Mucosa of stomach (tissue), 1 donor: ENCODE measurements around the gene DIAPH3.

Source experiments
- H3K27me3 ChIP-seq: one replicate; pipeline ENCODE4 v1.7.0; 2013; ENCODE audit warnings: mild to moderate bottlenecking, low read length; ENCODE audit not compliant: control insufficient read depth, insufficient read depth
- H3K36me3 ChIP-seq: one replicate; pipeline ENCODE4 v1.7.0; 2013; ENCODE audit warnings: low read length; ENCODE audit not compliant: control insufficient read depth, insufficient read depth
- H3K4me1 ChIP-seq: one replicate; pipeline ENCODE4 v1.7.0; 2013; ENCODE audit warnings: mild to moderate bottlenecking, low read length; ENCODE audit not compliant: control insufficient read depth, insufficient read depth
- H3K4me3 ChIP-seq: one replicate; pipeline ENCODE4 v1.7.0; 2013; ENCODE audit warnings: low read length
- H3K9ac ChIP-seq: one replicate; pipeline ENCODE4 v1.7.0; 2013; ENCODE audit warnings: mild to moderate bottlenecking, low read length, moderate library complexity
- H3K9me3 ChIP-seq: one replicate; pipeline ENCODE4 v1.7.0; 2013; ENCODE audit warnings: mild to moderate bottlenecking, low read length, moderate library complexity; ENCODE audit not compliant: control insufficient read depth
- donor health status: Pancreatic carcinoma.

Gene DIAPH3

DNA sequence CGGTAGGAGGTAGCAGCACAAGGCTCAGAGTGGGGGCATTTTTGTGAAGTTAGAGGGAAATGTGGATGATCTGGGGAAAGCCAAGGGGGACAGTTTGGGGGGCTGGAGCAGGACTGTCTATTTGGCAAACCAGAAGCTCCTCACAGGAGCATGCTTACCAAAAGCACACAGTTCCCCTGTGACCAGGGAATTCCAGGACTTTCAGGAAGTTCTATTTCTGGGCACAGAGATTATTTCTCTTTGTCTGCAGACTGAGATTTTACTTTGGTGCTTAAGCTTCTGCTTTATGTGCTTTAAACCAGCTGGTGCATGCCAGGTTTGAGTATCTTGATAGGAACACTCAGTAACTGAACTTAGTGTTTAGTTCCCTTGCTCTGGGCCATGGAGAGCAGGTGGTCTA, 525.3 kb downstream of the DIAPH3 start:
- Histone ChIP-seq H3K9me3 (no peaks in the 10 kb centered on the region), H3K36me3 (no peaks in the 10 kb centered on the region), H3K27me3 (no peaks in the 10 kb centered on the region), H3K4me3 (no peak overlapping the region), H3K4me1 (no peaks in the 10 kb centered on the region), H3K9ac (no peak overlapping the region)

DNA sequence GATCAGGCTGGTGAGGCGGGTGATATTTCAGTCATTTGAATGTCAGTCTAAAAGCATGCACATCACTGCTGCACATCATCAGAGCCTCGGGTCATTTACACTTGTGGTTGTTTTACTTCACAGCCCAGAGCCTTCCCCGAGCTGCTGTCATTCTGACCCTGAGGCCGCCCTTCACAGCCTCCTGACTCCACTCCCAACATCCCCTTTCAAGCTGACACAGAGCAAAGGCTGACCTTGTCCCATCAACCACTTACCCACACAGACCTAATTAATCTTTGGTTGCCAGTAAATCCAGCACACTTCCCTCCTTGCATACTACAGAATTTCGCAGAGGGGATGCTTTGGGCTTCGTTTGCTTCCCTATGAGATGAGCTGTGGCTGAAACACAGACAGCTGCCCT, 528.1 kb downstream of the DIAPH3 start:
- no peak overlapping the region for H3K9ac ChIP-seq
- no peak overlapping the region for H3K4me3 ChIP-seq
- H3K9me3 ChIP-seq = no peaks in the 10 kb centered on the region
- H3K36me3 ChIP-seq = no peaks in the 10 kb centered on the region
- no peaks in the 10 kb centered on the region for H3K27me3 ChIP-seq
- H3K4me1 ChIP-seq = no peaks in the 10 kb centered on the region

DNA sequence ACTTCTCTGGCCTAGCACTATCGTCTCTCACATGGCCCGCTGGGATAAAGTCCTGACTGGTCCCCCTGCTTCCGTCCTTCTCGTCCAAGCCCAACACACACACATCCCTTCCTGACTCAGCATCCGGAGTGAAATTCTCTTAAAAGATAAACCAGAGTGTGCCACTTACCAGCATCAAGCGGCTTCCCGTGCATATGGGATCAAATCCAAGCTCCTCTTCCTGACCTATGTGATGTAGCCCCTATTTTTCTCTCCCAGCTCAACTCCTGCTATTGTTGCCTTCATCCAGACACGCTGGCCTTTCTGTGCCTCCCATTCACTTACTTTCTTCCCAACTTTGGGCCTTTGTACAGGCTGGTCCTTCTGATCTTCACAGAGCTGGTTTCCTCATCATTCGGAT, 530.4 kb downstream of the DIAPH3 start:
- Histone ChIP-seq H3K4me3 (no peak overlapping the region), H3K36me3 (no peaks in the 10 kb centered on the region), H3K9me3 (no peaks in the 10 kb centered on the region), H3K27me3 (no peaks in the 10 kb centered on the region), H3K9ac (no peak overlapping the region), H3K4me1 (no peaks in the 10 kb centered on the region)

DNA sequence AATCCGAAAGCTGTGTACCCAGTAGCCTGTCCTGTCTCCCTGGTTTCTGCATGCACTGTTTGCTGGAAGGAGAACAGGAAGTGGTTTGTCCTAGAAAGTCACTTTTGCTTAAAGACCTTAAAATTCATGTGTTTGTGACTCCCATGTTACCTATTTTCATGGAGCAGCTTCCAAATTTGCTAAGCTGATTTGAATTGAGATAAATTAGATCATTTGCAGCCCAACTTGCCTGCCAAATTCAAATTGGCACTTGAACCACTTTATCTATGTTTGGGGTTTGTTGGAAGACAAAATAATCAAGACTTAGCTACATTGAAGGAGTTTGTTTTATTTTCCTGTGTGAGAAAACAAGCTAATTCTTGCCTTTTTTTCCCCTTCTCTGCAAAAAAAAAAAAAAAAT, 532.5 kb downstream of the DIAPH3 start:
- Histone ChIP-seq H3K9me3 (no peaks in the 10 kb centered on the region), H3K36me3 (no peaks in the 10 kb centered on the region), H3K9ac (no peak overlapping the region), H3K4me3 (no peak overlapping the region), H3K27me3 (no peaks in the 10 kb centered on the region), H3K4me1 (no peaks in the 10 kb centered on the region)

DNA sequence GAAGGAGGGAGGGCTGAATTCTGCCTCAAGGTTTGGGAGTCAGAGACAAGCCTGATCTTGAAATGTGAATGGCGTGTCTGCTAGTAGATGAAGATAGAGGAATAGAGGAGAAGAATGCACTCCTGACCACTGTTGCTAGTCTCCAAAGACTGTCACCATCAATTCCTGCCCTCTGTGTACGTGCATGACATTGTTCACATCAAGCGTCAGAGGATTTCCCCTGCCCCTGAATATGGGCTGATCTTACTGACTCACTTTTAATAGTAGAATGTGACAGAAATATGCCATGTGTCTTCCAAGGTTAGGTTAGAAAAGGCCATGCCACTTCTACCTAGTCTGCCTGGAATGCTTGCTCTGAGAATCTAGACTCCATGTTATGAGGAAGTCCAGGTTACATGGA, 538.6 kb downstream of the DIAPH3 start:
- Histone ChIP-seq H3K27me3 (no peaks in the 10 kb centered on the region), H3K4me3 (no peak overlapping the region), H3K9me3 (no peaks in the 10 kb centered on the region), H3K4me1 (no peaks in the 10 kb centered on the region), H3K9ac (no peak overlapping the region), H3K36me3 (no peaks in the 10 kb centered on the region)

DNA sequence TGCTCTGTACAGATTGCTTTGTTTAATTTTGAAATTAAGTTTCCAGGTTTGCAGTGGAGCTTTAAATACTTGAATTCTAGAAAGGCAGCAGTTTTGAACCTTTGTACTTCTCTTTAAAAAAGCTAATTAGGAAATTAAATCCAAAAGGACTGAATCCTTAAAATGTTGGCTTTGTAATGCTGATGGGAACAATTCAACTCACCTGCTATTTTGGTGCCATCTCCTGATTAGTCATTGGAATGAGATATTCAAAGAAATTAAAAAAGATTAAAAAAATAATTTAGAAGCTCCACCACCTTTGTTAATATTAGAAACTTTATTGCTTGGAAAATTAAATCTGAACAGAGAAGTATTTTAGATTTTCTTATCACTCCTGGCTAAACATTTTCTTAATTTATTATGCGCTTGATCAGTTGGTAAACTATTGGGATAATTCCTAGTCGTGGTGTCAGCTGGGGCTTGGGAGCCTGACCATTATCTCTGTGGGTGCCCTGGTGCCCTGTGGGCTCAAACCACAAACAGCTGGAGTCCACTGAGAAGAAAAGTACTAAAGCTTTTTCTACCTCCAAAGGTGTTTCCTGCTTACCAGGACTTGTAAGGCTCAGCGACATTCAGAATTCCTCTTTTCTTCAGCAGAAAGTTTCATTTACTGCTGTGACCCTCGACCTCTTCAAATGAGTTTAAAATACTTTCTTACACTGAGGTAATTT, 540.4 kb downstream of the DIAPH3 start:
- Histone ChIP-seq H3K9me3 (no peaks in the 10 kb centered on the region), H3K36me3 (no peaks in the 10 kb centered on the region), H3K4me3 (no peak overlapping the region), H3K27me3 (no peaks in the 10 kb centered on the region), H3K9ac (no peak overlapping the region), H3K4me1 (no peaks in the 10 kb centered on the region)

DNA sequence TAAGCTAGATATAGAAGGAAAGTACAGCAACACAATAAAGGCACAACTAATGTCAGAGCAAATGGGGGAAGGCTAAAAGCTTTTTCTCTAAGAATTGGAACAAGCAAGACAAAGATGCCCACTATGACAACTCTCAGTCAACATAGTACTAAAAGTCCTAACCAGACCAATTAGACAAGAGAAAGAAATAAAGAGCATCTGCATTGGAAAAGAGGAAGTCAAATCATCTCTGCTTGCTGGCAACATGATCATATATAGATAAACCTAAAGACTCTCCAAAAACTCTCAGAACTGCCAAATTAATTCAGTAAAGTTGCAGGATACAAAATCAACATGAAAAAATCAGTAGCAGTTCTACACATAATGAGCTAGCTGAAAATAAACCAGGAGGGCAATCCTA, 542.0 kb downstream of the DIAPH3 start:
- Histone ChIP-seq H3K36me3 (no peaks in the 10 kb centered on the region), H3K9ac (no peak overlapping the region), H3K4me3 (no peak overlapping the region), H3K4me1 (no peaks in the 10 kb centered on the region), H3K27me3 (no peaks in the 10 kb centered on the region), H3K9me3 (no peaks in the 10 kb centered on the region)
